H1 (cell line): ENCODE measurements around the gene ATP5MC3. TPM values are rescaled to one million over a fixed set of nuclear protein-coding genes. Genes with fewer than 3 reads are reported as not detected.

Source experiments
- CTCF ChIA-PET: fragments of 300-600 bp; sonication (Branson Sonifier 250); formaldehyde crosslinking; loops from one replicate; lab custom pipeline; 2021; ENCODE audit not compliant: partially characterized antibody; lab: Charles Lee
- POLR2A ChIA-PET: fragments of 300-600 bp; sonication (Branson Sonifier 250); formaldehyde crosslinking; loops from one replicate; lab custom pipeline; 2021; ENCODE audit warnings: inconsistent platforms; ENCODE audit not compliant: partially characterized antibody; lab: Charles Lee
- DNase-seq, 2 experiments: peaks; one replicate each; pipeline versions ENCODE4 v3.0.0 to v3.0.0-alpha.2; 2010 to 2022; ENCODE audit warnings: low spot score in 2 of 2, low read depth in 1 of 2, mixed read lengths in 1 of 2
- FAIRE-seq: peaks from 2 replicates; lab custom pipeline; 2011; peaks lifted over from hg19 to GRCh38; lab: Jason Lieb, UNC
- H2AFZ ChIP-seq: 2 replicates; pipeline ENCODE4 v1.8.1; 2012; ENCODE audit warnings: low read length, inconsistent platforms
- H2AK5ac ChIP-seq: 2 replicates; pipeline ENCODE4 v1.6.1; 2013; ENCODE audit warnings: low read depth, low read length
- H2BK120ac ChIP-seq: replicated peaks from 2 replicates; pipeline ENCODE3; 2013; ENCODE audit warnings: low read depth, low read length, inconsistent platforms
- H2BK12ac ChIP-seq: 2 replicates; pipeline ENCODE4 v1.6.1; 2013; ENCODE audit warnings: low read depth, low read length
- H2BK15ac ChIP-seq: 2 replicates; pipeline ENCODE4 v1.6.1; 2013; ENCODE audit warnings: low read length
- H2BK20ac ChIP-seq: 2 replicates; pipeline ENCODE4 v1.6.1; 2013; ENCODE audit warnings: low read length
- H2BK5ac ChIP-seq: 2 replicates; pipeline ENCODE4 v1.6.1; 2013; ENCODE audit warnings: low read depth, low read length
- H3K14ac ChIP-seq: 2 replicates; pipeline ENCODE4 v1.6.1; 2013; ENCODE audit warnings: inconsistent platforms; ENCODE audit not compliant: insufficient read length
- H3K18ac ChIP-seq: 2 replicates; pipeline ENCODE4 v1.6.1; 2013; ENCODE audit warnings: low read length; ENCODE audit errors: extremely low read depth
- H3K23ac ChIP-seq: 2 replicates; pipeline ENCODE4 v1.6.1; 2013; ENCODE audit warnings: inconsistent platforms; ENCODE audit not compliant: insufficient read length
- H3K23me2 ChIP-seq: 2 replicates; pipeline ENCODE4 v1.6.1; 2013; ENCODE audit warnings: low read depth, low read length
- H3K27ac ChIP-seq: 2 replicates; pipeline ENCODE4 v1.6.1; 2011; ENCODE audit warnings: low read depth, low read length, inconsistent platforms
- H3K27me3 ChIP-seq, 4 experiments: replicated peaks in 1 of 4; 1 replicate in 1 of 4; 2 replicates in 3 of 4; pipeline versions ENCODE4 v1.6.1 to v1.8.1; 2011 to 2013; ENCODE audit warnings: low read length in 3 of 4, mild to moderate bottlenecking in 3 of 4, inconsistent platforms in 2 of 4, mixed read lengths in 2 of 4, moderate library complexity in 1 of 4; ENCODE audit not compliant: control insufficient read depth in 3 of 4, insufficient read depth in 3 of 4; ENCODE audit errors: extremely low read depth in 1 of 4
- H3K36me3 ChIP-seq, 4 experiments: 2 replicates each; pipeline versions ENCODE4 v1.6.1 to v1.8.1; 2011 to 2013; ENCODE audit warnings: mild to moderate bottlenecking in 4 of 4, low read length in 3 of 4, moderate library complexity in 2 of 4, control low read depth in 1 of 4, inconsistent platforms in 1 of 4; ENCODE audit not compliant: insufficient read depth in 4 of 4, control insufficient read depth in 2 of 4
- H3K4ac ChIP-seq: replicated peaks from 2 replicates; pipeline ENCODE3; 2013; ENCODE audit warnings: low read length, low read depth, mixed read lengths, inconsistent platforms; ENCODE audit not compliant: insufficient read length
- H3K4me1 ChIP-seq, 4 experiments: replicated peaks in 1 of 4; 1 replicate in 1 of 4; 2 replicates in 3 of 4; pipeline versions ENCODE4 v1.6.1 to v1.8.1; 2011 to 2013; ENCODE audit warnings: low read length in 3 of 4, inconsistent platforms in 2 of 4, mixed read lengths in 1 of 4; ENCODE audit not compliant: insufficient read depth in 4 of 4, control insufficient read depth in 3 of 4
- H3K4me2 ChIP-seq, 2 experiments: 2 replicates each; pipeline versions ENCODE4 v1.6.1 to v1.8.1; 2011 to 2013; ENCODE audit warnings: low read depth in 2 of 2, low read length in 2 of 2, control low read depth in 1 of 2, inconsistent platforms in 1 of 2, mild to moderate bottlenecking in 1 of 2; ENCODE audit not compliant: insufficient read depth in 1 of 2
- H3K4me3 ChIP-seq, 4 experiments: fragments of 200-600, 300-600 bp in 1 of 4; sonication (generic), shearing (Covaris generic), sonication (Bioruptor Twin) in 1 of 4; 2 replicates each; pipeline versions ENCODE4 v1.5.1 to v1.8.1; 2011 to 2016; ENCODE audit warnings: low read length in 4 of 4, low read depth in 3 of 4, control low read depth in 2 of 4, inconsistent platforms in 2 of 4, mild to moderate bottlenecking in 2 of 4, mixed read lengths in 1 of 4, moderate library complexity in 1 of 4; ENCODE audit not compliant: insufficient read depth in 2 of 4; ENCODE audit errors: extremely low read depth in 1 of 4
- H3K56ac ChIP-seq: replicated peaks from 2 replicates; pipeline ENCODE3; 2013; ENCODE audit warnings: low read depth, mild to moderate bottlenecking, mixed read lengths, low read length, inconsistent platforms; ENCODE audit not compliant: insufficient read length
- H3K79me1 ChIP-seq: 2 replicates; pipeline ENCODE4 v1.6.1; 2013; ENCODE audit warnings: low read depth, low read length, control low read depth
- H3K79me2 ChIP-seq, 2 experiments: 2 replicates each; pipeline versions ENCODE4 v1.6.1 to v1.8.1; 2012 to 2013; ENCODE audit warnings: low read length in 2 of 2, mild to moderate bottlenecking in 2 of 2, inconsistent platforms in 1 of 2; ENCODE audit not compliant: insufficient read depth in 2 of 2, control insufficient read depth in 1 of 2
- H3K9ac ChIP-seq, 4 experiments: replicated peaks in 1 of 4; 1 replicate in 1 of 4; 2 replicates in 3 of 4; pipeline versions ENCODE4 v1.6.1 to v1.8.1; 2011 to 2013; ENCODE audit warnings: low read depth in 3 of 4, low read length in 3 of 4, control low read depth in 2 of 4, mild to moderate bottlenecking in 2 of 4, moderate library complexity in 2 of 4, inconsistent platforms in 1 of 4; ENCODE audit errors: extremely low read depth in 1 of 4
- H3K9me3 ChIP-seq, 2 experiments: 2 replicates each; pipeline versions ENCODE4 v1.6.1 to v1.8.1; 2012 to 2013; ENCODE audit warnings: mild to moderate bottlenecking in 2 of 2, moderate library complexity in 2 of 2, control low read depth in 1 of 2, inconsistent platforms in 1 of 2, low read depth in 1 of 2, low read length in 1 of 2, mixed read lengths in 1 of 2; ENCODE audit not compliant: insufficient read depth in 2 of 2
- H4K20me1 ChIP-seq, 2 experiments: replicated peaks in 1 of 2; 2 replicates each; pipeline versions ENCODE3 to v1.8.1; 2011 to 2013; ENCODE audit warnings: inconsistent platforms in 2 of 2, low read length in 2 of 2, mild to moderate bottlenecking in 1 of 2; ENCODE audit not compliant: insufficient read depth in 2 of 2, control insufficient read depth in 1 of 2
- H4K5ac ChIP-seq: 2 replicates; pipeline ENCODE4 v1.6.1; 2013; ENCODE audit warnings: low read length, low read depth, mixed read lengths, inconsistent platforms; ENCODE audit not compliant: insufficient read length
- H4K8ac ChIP-seq: 2 replicates; pipeline ENCODE4 v1.8.0; 2013; ENCODE audit warnings: mild to moderate bottlenecking, moderate library complexity, low read length, inconsistent platforms; ENCODE audit not compliant: insufficient read depth; ENCODE audit errors: extremely low read depth
- H4K91ac ChIP-seq: replicated peaks from 2 replicates; pipeline ENCODE3; 2013; ENCODE audit warnings: low read length, mixed read lengths, inconsistent platforms; ENCODE audit not compliant: insufficient read length
- ASH2L ChIP-seq: fragments of 200-600, 300-600 bp; sonication (generic); IDR thresholded peaks from one replicate; pipeline ENCODE4 v1.7.1; 2017; ENCODE audit warnings: low read length
- EZH2 ChIP-seq: fragments of 200-600 bp; sonication (generic); IDR thresholded peaks from 2 replicates; pipeline ENCODE4 v1.7.1; 2012; ENCODE audit warnings: low read depth, mild to moderate bottlenecking, moderate library complexity, low read length, inconsistent platforms; ENCODE audit not compliant: severe bottlenecking
- GABPA ChIP-seq: IDR thresholded peaks from 2 replicates; pipeline ENCODE4 v1.6.1; 2011; ENCODE audit warnings: mild to moderate bottlenecking, low read length, moderate library complexity, borderline replicate concordance; ENCODE audit not compliant: insufficient read depth
- WGBS, 2 experiments: shearing (Covaris generic) in 1 of 2; methylation state at CpG; one replicate each; pipeline versions ENCODE4 v1.1.6 to v1.1.7; 2013 to 2015; ENCODE audit warnings: low lambda C conversion rate in 2 of 2, mixed read lengths in 2 of 2, inconsistent platforms in 1 of 2, low coverage in 1 of 2, missing lambda C conversion rate in 1 of 2; ENCODE audit not compliant: insufficient replicate concordance in 2 of 2, insufficient coverage in 1 of 2, insufficient read length in 1 of 2; ENCODE audit errors: extremely low coverage in 1 of 2, missing lambda C conversion rate in 1 of 2; 5-methylcytosine and 5-hydroxymethylcytosine counted together
- polyA plus RNA-seq, 7 experiments: library from polyadenylated mRNA; depleted of rRNA in 3 of 7; stranded (reverse) in 5 of 7; unstranded in 2 of 7; fragments of >200 nt in 5 of 7; fragments of 200-250 nt in 2 of 7; gene quantifications; 1 replicate in 5 of 7; 2 replicates in 1 of 7; 4 replicates in 1 of 7; pipeline versions ENCODE4 v1.2.1 to v1.2.3, GENCODE V29; 2011 to 2013; ENCODE audit warnings: missing spikeins in 2 of 7, mixed read lengths in 2 of 7
- total RNA-seq: library from RNA; stranded (reverse); fragmentation: NEBNext Ultra II Directional; extraction: Animal tissue kit (Norgen Biotek cat#: 25700); gene quantifications from 2 replicates; pipeline ENCODE4 v1.2.1, GENCODE V29; 2021
- TF ChIP-seq, protein P1 (sequence below): IDR thresholded peaks from 2 replicates; pipeline ENCODE4 v1.6.1; 2012; ENCODE audit warnings: inconsistent platforms
- TF ChIP-seq, protein P2 (sequence below): IDR thresholded peaks from 2 replicates; pipeline ENCODE4 v1.6.1; 2011; ENCODE audit warnings: low read length, improper control_type of control experiment

The ATP5MC3 gene
- total and polyA plus RNA-seq, 2 of the 8 experiments (the other 6 are each of a cell fraction or from before 2014, with no cell fraction given): 320 to 856 TPM

DNA sequence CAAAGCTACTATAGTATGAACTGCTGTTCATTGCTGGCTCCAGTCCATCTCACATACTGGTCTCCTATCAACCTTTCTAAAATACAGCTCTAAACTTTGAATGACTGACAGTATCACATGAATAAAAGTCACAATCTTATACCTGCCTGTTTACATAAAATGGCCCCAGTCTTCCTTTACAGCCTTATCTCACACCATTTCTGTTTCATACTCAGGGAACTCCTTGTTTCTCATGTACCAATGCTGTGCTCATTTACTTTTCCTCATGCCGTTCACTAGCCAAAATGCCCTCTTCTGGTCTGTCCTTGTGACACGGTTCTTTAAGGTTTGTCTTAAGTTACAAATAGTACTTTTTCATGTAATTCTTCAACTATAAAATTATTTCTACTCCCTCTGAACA, 6.2 kb downstream of the ATP5MC3 start:
- no peak for FAIRE-seq
- CTCF ChIA-PET: interaction anchor here (1.0 to 1.4 kb wide), 3 partner anchors 9 to 40 kb away, joined by 3 to 5 read pairs (median 4); no protein-coding TSS in a partner anchor

More for the DNA sequence above, 6.2 kb downstream of the ATP5MC3 start:
- Histone ChIP-seq H3K79me1 (peaks cover 2% of the 10 kb centered on the region; the same call in 1 of the 2 replicates), H3K36me3 (peaks cover 8 to 47% (median 26%) of the 10 kb centered on the region in 4 experiments), H3K4me2 (no peak overlapping the region), H4K20me1 (no peaks in the 10 kb centered on the region), H3K14ac (no peak overlapping the region), H2BK12ac (no peak overlapping the region), H3K27ac (no peak overlapping the region), H4K8ac (no peak overlapping the region), H2AK5ac (no peak overlapping the region), H3K4me3 (no peak overlapping the region), H3K4me1 (no peaks in the 10 kb centered on the region), H3K9me3 (no peaks in the 10 kb centered on the region), H4K91ac (no peak overlapping the region), H2BK5ac (no peak overlapping the region), H3K56ac (no peak overlapping the region), H3K9ac (no peak overlapping the region), H2BK15ac (no peak overlapping the region), H2BK20ac (no peak overlapping the region), H3K4ac (no peak overlapping the region), H2AFZ (no peak overlapping the region), H2BK120ac (no peak overlapping the region), H3K79me2 (peaks cover 0 to 10% of the 10 kb centered on the region in 2 experiments; a peak in 2 of 4 replicates), H3K23ac (no peak overlapping the region), H3K27me3 (no peaks in the 10 kb centered on the region), H4K5ac (no peak overlapping the region), H3K23me2 (no peaks in the 10 kb centered on the region), H3K18ac (no peak overlapping the region)
- POLR2A ChIA-PET: interaction anchor here (1.2 to 1.7 kb wide), 3 partner anchors 8 to 38 kb away, joined by 3 to 5 read pairs (median 4); no protein-coding TSS in a partner anchor
- DNase-seq: no peak
- 81% methylated on average over 2 of the region's 2 CpGs; no CpG with 5 or more reads in 1 of the 2 experiments for WGBS, 2 experiments
- TF ChIP-seq, protein P1, sequence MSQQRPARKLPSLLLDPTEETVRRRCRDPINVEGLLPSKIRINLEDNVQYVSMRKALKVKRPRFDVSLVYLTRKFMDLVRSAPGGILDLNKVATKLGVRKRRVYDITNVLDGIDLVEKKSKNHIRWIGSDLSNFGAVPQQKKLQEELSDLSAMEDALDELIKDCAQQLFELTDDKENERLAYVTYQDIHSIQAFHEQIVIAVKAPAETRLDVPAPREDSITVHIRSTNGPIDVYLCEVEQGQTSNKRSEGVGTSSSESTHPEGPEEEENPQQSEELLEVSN: no peak
- TF ChIP-seq, protein P2, sequence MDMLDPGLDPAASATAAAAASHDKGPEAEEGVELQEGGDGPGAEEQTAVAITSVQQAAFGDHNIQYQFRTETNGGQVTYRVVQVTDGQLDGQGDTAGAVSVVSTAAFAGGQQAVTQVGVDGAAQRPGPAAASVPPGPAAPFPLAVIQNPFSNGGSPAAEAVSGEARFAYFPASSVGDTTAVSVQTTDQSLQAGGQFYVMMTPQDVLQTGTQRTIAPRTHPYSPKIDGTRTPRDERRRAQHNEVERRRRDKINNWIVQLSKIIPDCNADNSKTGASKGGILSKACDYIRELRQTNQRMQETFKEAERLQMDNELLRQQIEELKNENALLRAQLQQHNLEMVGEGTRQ: no peak
- TF ChIP-seq EZH2 (no peak), GABPA (no peak), ASH2L (no peak)
